Uterus (tissue), 4 donors: ENCODE results near the gene TTC6. TPM values are rescaled to one million over a fixed set of nuclear protein-coding genes. Genes with fewer than 3 reads are reported as not detected.

Experiments
- DNase-seq, 2 donors: peaks; one replicate each; pipeline ENCODE4 v3.0.0-alpha.2; 2019 to 2020
- H3K27ac ChIP-seq, 2 donors: fragments of 200-600 bp; sonication (generic); 1 replicate in 1 of 2; 2 replicates in 1 of 2; pipeline ENCODE4 v1.5.1; 2016 to 2018
- H3K27me3 ChIP-seq, 2 donors: fragments of 200-600 bp; sonication (generic); one replicate each; pipeline ENCODE4 v1.5.1; 2018 to 2019; ENCODE audit warnings: control low read depth in 1 of 2
- H3K36me3 ChIP-seq, 2 donors: fragments of 200-600 bp; sonication (generic); one replicate each; pipeline ENCODE4 v1.5.1; 2019; ENCODE audit warnings: control low read depth in 1 of 2
- H3K4me1 ChIP-seq, 2 donors: fragments of 200-600 bp; sonication (generic); one replicate each; pipeline ENCODE4 v1.5.1; 2018 to 2019; ENCODE audit warnings: control low read depth in 1 of 2
- H3K4me3 ChIP-seq, 2 donors: fragments of 200-600 bp; sonication (generic); 1 replicate in 1 of 2; 2 replicates in 1 of 2; pipeline ENCODE4 v1.5.1; 2018 to 2019; ENCODE audit warnings: mild to moderate bottlenecking in 1 of 2
- H3K9me3 ChIP-seq, 2 donors: fragments of 200-600 bp; sonication (generic); one replicate each; pipeline ENCODE4 v1.5.1; 2019; ENCODE audit warnings: control low read depth in 1 of 2
- POLR2A ChIP-seq, 2 donors: fragments of 450-650 bp; IDR thresholded peaks; one replicate each; pipeline ENCODE4 v1.6.1; 2016; ENCODE audit warnings: antibody characterized with exemption in 2 of 2, mild to moderate bottlenecking in 1 of 2, moderate library complexity in 1 of 2
- intact Hi-C: fragments of 100-400 bp; cut with DNase I; formaldehyde crosslinking; loops from one replicate; pipeline ENCODE4 v1.15.1; 2023; ENCODE audit warnings: low total_unique reads
- total RNA-seq, 4 donors: library from RNA; depleted of rRNA in 3 of 4; stranded (reverse); fragments of >200 nt in 3 of 4; gene quantifications; one replicate each; pipeline versions ENCODE4 v1.1.0 to v1.2.4, GENCODE V29; 2014 to 2023
- TF ChIP-seq, protein P1 (sequence below), 4 experiments: fragments of 200-600 bp in 2 of 4; fragments of 450-650 bp in 2 of 4; sonication (generic) in 2 of 4; IDR thresholded peaks; one replicate each; pipeline ENCODE4 v1.5.1; 2016 to 2019; ENCODE audit warnings: antibody characterized with exemption in 4 of 4, mild to moderate bottlenecking in 2 of 4, moderate library complexity in 1 of 4
- donor health status: DM: yes; HTN: yes; CAD: no.

The TTC6 gene
- total RNA-seq, 4 donors from 2014 or later: 0.07 TPM; not detected in 3

DNA sequence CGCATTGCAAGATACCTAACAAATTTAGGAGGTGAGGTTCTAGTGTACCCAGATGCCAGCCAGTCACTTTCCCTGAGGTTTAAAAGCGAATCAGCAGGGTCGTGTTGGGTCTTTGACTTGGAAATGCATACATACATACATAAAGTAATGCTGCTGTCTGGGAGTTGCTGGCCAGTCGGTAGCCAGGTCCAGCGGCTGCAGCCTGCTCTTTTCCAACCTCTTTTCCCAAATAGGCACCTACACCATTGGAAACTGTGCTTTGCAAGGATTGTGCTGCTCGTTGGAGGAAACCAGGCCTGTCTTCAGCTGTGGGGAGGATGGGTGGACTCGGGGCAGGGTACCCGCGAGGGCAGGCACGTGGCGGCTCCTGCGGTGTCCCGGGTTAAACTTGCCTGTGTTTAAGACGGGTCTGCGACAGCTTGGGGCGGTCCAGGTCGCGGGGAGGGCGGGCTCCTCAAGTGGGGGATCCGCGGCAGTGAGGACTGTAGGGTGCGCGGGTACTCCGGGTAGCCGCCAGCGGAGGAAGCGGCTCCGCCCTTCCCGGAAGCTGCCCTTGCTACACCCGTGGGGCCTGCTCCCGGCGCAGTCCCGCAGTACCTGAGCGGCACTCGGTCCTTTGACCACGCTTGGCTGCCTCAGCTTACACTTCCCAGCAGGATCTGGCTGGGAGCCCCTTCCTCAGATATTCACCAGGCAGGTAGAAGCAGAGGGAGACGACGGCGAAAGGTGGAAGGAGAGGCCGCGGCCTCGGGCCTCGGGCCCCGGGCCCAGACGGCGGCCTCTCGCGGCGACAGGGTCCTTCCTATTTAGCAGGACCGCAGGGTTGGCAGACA lies 2.7 kb downstream of the TTC6 start:
- peaks cover 25 to 83% of the 10 kb centered on the region in 2 donors for H3K27me3 ChIP-seq
- H3K4me3 ChIP-seq: no peak overlapping the region
- intact Hi-C loops: no loop called here
- H3K4me1 ChIP-seq: peaks cover 0 to 18% of the 10 kb centered on the region in 2 donors
- no peaks in the 10 kb centered on the region for H3K9me3 ChIP-seq
- no peak overlapping the region for H3K27ac ChIP-seq
- DNase-seq: no peak
- no peaks in the 10 kb centered on the region for H3K36me3 ChIP-seq
- TF ChIP-seq, protein P1, sequence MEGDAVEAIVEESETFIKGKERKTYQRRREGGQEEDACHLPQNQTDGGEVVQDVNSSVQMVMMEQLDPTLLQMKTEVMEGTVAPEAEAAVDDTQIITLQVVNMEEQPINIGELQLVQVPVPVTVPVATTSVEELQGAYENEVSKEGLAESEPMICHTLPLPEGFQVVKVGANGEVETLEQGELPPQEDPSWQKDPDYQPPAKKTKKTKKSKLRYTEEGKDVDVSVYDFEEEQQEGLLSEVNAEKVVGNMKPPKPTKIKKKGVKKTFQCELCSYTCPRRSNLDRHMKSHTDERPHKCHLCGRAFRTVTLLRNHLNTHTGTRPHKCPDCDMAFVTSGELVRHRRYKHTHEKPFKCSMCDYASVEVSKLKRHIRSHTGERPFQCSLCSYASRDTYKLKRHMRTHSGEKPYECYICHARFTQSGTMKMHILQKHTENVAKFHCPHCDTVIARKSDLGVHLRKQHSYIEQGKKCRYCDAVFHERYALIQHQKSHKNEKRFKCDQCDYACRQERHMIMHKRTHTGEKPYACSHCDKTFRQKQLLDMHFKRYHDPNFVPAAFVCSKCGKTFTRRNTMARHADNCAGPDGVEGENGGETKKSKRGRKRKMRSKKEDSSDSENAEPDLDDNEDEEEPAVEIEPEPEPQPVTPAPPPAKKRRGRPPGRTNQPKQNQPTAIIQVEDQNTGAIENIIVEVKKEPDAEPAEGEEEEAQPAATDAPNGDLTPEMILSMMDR (IDR thresholded peaks at IDR 0.05): no peak
- TF ChIP-seq POLR2A (IDR thresholded peaks at IDR 0.05): no peak

- Histone ChIP-seq H3K27me3 (peaks cover 18 to 76% of the 10 kb centered on the region in 2 donors), H3K4me1 (peaks cover 0 to 18% of the 10 kb centered on the region in 2 donors), H3K4me3 (no peak overlapping the region), H3K9me3 (no peaks in the 10 kb centered on the region), H3K36me3 (no peaks in the 10 kb centered on the region), H3K27ac (no peak overlapping the region)
- TF ChIP-seq, protein P1 (IDR thresholded peaks at IDR 0.05): no peak
- TF ChIP-seq POLR2A (IDR thresholded peaks at IDR 0.05): no peak
- DNase-seq: no peak
- intact Hi-C loops: no loop called here
Observed at GRCh38 chr14:37598747-37599506, 3.5 kb downstream of the TTC6 start.

- TF ChIP-seq, protein P1 (IDR thresholded peaks at IDR 0.05): no peak
- TF ChIP-seq POLR2A (IDR thresholded peaks at IDR 0.05): no peak
- H3K27ac ChIP-seq: no peak overlapping the region
- H3K27me3 ChIP-seq: peaks cover 14 to 74% of the 10 kb centered on the region in 2 donors
- H3K4me3 ChIP-seq: no peak overlapping the region
- no peaks in the 10 kb centered on the region for H3K9me3 ChIP-seq
- H3K4me1 ChIP-seq: peaks cover 0 to 13% of the 10 kb centered on the region in 2 donors
- H3K36me3 ChIP-seq: no peaks in the 10 kb centered on the region
- DNase-seq: no peak
- intact Hi-C loops: no loop called here
Observed at GRCh38 chr14:37599507-37600368, 4.3 kb downstream of the TTC6 start.

- H3K9me3 ChIP-seq: no peaks in the 10 kb centered on the region
- DNase-seq: no peak
- H3K36me3 ChIP-seq: no peaks in the 10 kb centered on the region
- peaks cover 7 to 66% of the 10 kb centered on the region in 2 donors for H3K27me3 ChIP-seq
- no peak overlapping the region for H3K4me3 ChIP-seq
- H3K27ac ChIP-seq: no peak overlapping the region
- intact Hi-C loops: no loop called here
- peaks cover 0 to 7% of the 10 kb centered on the region in 2 donors for H3K4me1 ChIP-seq
- no peak for TF ChIP-seq POLR2A (IDR thresholded peaks at IDR 0.05)
- TF ChIP-seq, protein P1 (IDR thresholded peaks at IDR 0.05): no peak
Observed at GRCh38 chr14:37600880-37601741, 5.7 kb downstream of the TTC6 start.
